IMR-90 (cell line): ENCODE data around the gene MNT.

Source experiments
- CEBPB ChIP-seq: IDR thresholded peaks from 2 replicates; pipeline ENCODE4 v1.6.1; 2012; ENCODE audit warnings: low read depth, low read length, improper control_type of control experiment
- CTCF ChIP-seq: conservative IDR thresholded peaks from 2 replicates; pipeline ENCODE4 v1.5.1; 2012; ENCODE audit warnings: mild to moderate bottlenecking, low read depth, low read length, improper control_type of control experiment
- NFE2L2 ChIP-seq: fragments of 150-350 bp; IDR thresholded peaks from 2 replicates; pipeline ENCODE4 v1.6.1; 2016; ENCODE audit warnings: low read depth, mild to moderate bottlenecking, low read length
- POLR2A ChIP-seq: IDR thresholded peaks from 2 replicates; pipeline ENCODE4 v1.6.1; 2012; ENCODE audit warnings: mild to moderate bottlenecking, low read depth, low read length
- RAD21 ChIP-seq: IDR thresholded peaks from 2 replicates; pipeline ENCODE4 v1.6.1; 2012; ENCODE audit warnings: low read length, improper control_type of control experiment
- SMC3 ChIP-seq: fragments of 150-350 bp; IDR thresholded peaks from 2 replicates; pipeline ENCODE4 v1.6.1; 2016; ENCODE audit warnings: low read depth, mild to moderate bottlenecking, antibody characterized with exemption, low read length, moderate library complexity

- no peak for TF ChIP-seq CTCF
- TF ChIP-seq CEBPB, result no peak
- no peak for TF ChIP-seq NFE2L2
- no peak for TF ChIP-seq POLR2A
- TF ChIP-seq RAD21, result no peak
- TF ChIP-seq SMC3, result no peak
These were observed 24.8 kb downstream of the MNT start for GRCh38 chr17:2376107-2376506.
